HepG2 (cell line): ENCODE results near the gene USP11.

Source experiments
- PCBP1 ChIP-seq: fragments of 200-400 bp; formaldehyde crosslinking; IDR thresholded peaks from 2 replicates; pipeline ENCODE4 v1.6.1; 2017; ENCODE audit warnings: mild to moderate bottlenecking, low read depth, low read length, borderline replicate concordance
- RNF2 ChIP-seq: fragments of 450-650 bp; conservative IDR thresholded peaks from 2 replicates; pipeline ENCODE4 v1.6.1; 2016; ENCODE audit warnings: low read depth
- SMAD1 ChIP-seq: sonication (generic); formaldehyde crosslinking; IDR thresholded peaks from 2 replicates; pipeline ENCODE4 v1.4.0; 2020; ENCODE audit warnings: missing genetic modification reagents, low read depth, mild to moderate bottlenecking, borderline replicate concordance
- ZNF605 ChIP-seq: sonication (generic); formaldehyde crosslinking; IDR thresholded peaks from 2 replicates; pipeline ENCODE4 v1.8.0; 2022; ENCODE audit warnings: mild to moderate bottlenecking, missing genetic modification reagents
- TF ChIP-seq, protein P1 (sequence below): sonication (generic); formaldehyde crosslinking; IDR thresholded peaks from 2 replicates; pipeline ENCODE4 v1.5.0; 2020; ENCODE audit warnings: mild to moderate bottlenecking, missing genetic modification reagents

GRCh38 chrX:47206316-47206715 lies 26.5 kb upstream of the USP11 start:
- TF ChIP-seq ZNF605 (no peak), RNF2 (no peak), SMAD1 (no peak), PCBP1 (no peak)
- TF ChIP-seq, protein P1, sequence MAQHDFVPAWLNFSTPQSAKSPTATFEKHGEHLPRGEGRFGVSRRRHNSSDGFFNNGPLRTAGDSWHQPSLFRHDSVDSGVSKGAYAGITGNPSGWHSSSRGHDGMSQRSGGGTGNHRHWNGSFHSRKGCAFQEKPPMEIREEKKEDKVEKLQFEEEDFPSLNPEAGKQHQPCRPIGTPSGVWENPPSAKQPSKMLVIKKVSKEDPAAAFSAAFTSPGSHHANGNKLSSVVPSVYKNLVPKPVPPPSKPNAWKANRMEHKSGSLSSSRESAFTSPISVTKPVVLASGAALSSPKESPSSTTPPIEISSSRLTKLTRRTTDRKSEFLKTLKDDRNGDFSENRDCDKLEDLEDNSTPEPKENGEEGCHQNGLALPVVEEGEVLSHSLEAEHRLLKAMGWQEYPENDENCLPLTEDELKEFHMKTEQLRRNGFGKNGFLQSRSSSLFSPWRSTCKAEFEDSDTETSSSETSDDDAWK (CRISPR knock-in tag), result no peak
